CD4-positive, alpha-beta T cell treated with Interleukin-17A for 4 hours (primary cell): ENCODE results near the gene AKAP14.
"Not testable (repeated sequence)": the region's sequence is repeated elsewhere in the genome, so short reads cannot be mapped to it uniquely, and the experiment has no call there.

Source experiments
- DNase-seq: peaks from one replicate; pipeline ENCODE4 v3.0.0-alpha.2; 2020; ENCODE audit warnings: mixed read lengths

Gene AKAP14

GRCh38 chrX:119895843-119896326 lies at the start of gene AKAP14:
TSS of gene AKAP14 (plus strand) at chrX:119895893. CDS start at chrX:119903224, 7,331 bp downstream.
- DNase-seq, result no peak

- DNase-seq, result peak; percentile 94
Observed at GRCh38 chrX:119852382-119853353, 43.0 kb upstream of the AKAP14 start, which contains the start of gene UPF3B. TSS of gene UPF3B (minus strand) at chrX:119852963. CDS start at chrX:119852928, 35 bp downstream.

DNA sequence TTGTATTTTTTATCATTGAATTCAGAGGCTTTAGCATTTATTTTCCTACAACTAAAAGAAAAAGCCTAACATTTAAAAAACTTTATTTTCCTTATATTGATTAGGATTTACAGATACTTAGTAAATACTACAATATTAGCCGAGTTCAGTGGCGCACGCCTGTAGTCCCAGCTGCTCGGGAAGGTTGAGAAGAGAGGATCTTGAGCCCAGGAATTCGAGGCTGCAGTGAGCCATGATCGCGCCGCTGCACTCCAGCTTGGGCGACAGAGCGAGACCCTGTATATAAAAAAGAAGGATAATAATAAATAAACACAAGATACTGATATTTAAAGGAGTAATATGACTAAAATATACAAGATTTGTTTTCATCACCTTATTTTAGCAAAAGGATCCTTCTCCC lies 42.2 kb upstream of the AKAP14 start:
- no peak for DNase-seq

DNA sequence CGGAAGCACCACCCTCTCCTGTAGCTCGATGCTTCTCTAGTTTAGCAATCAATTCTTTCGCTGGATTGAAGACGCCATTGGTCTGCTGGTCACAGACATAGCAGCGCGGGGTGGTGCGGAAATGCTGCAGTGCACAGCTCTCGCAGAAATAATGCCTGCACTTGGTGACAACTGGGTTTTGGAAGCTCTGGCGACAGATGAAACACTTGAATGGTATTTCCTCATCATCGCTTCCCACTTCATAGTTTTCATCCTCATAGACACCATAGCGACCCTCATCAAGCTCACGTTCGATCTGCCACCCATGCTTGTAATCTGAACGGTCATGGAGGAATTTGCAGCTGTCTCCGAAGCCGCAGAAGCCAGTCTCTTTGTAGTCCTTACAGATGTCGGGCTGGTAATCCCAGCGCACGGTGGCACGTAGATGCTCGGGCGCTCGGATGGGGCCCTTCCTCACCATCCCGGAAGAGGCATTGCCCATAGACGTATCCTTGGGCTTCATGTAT lies 25.0 kb upstream of the AKAP14 start:
- DNase-seq, result peak; percentile 51

DNA sequence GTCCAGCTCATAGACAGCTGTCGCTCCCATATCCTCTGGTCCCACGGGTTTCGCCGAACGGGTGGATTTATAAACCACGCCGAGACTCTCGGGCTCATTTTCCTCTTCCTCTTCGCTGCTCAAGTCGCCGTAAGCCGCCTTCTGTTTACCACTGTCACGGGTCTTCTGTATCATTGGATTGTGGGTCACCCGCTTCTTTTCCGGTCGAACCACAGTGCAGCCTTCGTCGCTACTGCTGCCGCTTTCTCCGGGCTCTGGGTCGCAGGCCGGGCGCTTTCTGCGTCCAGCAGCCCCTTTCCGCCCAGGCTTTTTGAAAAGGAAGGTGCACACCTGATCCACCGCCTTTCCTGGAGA lies 24.5 kb upstream of the AKAP14 start:
- DNase-seq, result no peak

- peak; percentile 85 for DNase-seq
Observed at GRCh38 chrX:119871599-119872395, 23.9 kb upstream of the AKAP14 start, which contains the start of the genes NDUFA1 and RNF113A. TSS of gene NDUFA1 (plus strand) at chrX:119871832. CDS start at chrX:119871912, 80 bp downstream. TSS of gene RNF113A (minus strand) at chrX:119871733. CDS start at chrX:119871613, 120 bp downstream.

GRCh38 chrX:119878740-119879139 lies 17.0 kb upstream of the AKAP14 start:
- DNase-seq, result no peak

- no peak for DNase-seq
Observed at GRCh38 chrX:119880076-119880475, 15.6 kb upstream of the AKAP14 start.

- peak; percentile 37 for DNase-seq
Observed at GRCh38 chrX:119880552-119881437, 14.9 kb upstream of the AKAP14 start.

DNA sequence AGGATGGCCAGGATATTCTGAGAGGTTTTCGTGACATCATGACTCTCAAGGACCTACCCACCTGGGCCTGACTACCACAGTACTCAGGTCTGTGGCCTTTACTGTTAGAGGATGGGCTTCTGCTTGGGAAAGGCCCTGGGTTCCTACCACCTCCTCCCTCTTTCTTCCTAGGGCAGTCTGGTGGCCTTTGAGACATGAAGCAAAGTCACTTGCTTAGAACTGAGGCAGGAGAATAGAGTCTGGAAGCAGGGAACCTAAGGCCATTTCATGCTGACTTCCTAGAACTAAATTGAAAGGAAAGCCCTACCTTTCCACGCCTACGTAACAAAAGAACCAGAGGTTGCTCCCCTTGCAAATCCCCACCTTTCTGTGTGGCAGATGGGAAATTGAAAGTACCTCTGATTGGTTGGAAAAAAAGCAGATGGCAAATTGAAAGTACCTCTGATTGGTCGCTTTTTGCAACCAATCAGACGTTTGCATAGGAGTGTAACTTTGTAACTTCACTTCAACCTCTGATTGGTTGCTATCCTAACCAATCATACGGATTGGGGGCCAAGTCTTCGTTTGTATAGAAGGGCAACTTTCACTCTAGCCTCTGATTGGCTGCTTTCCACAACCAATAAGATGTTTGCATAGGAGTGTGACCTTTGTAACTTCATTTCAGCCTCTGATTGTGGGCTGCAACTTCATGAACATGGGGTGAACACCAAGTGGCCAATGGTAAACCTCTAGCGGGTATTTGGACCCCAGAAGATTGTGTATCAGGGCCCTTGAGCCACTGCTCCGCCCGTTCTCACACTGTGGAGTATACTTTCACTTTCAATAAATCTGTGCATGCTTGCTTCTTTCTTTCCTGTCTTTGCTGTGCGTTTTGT lies 9.9 kb upstream of the AKAP14 start:
- no peak for DNase-seq

- DNase-seq, result peak; percentile 73
Observed at GRCh38 chrX:119887721-119888425, 7.8 kb upstream of the AKAP14 start.

- not testable (repeated sequence) for DNase-seq
Observed at GRCh38 chrX:119890626-119891025, 5.1 kb upstream of the AKAP14 start.

GRCh38 chrX:119891961-119892692 lies 3.6 kb upstream of the AKAP14 start:
- not testable (repeated sequence) for DNase-seq

GRCh38 chrX:119899125-119899524 lies 3.4 kb downstream of the AKAP14 start:
- DNase-seq, result no peak

DNA sequence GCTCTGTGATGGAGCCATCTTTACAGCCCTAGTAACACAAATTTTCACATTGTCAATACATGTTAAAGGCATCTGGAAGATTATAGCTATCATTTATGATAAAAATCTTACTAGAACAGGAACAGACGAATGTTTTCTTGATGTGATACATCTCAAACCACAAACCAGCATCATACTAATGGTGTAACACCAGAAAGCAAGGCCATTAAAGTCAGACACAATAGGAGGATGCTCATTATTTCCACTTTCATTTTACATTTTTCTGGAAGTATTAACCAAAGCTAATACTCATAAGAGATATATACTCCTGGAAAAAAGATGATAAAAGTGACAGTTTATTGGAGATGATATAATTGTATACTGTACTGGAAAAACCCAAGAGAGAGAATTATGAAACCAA lies 5.3 kb downstream of the AKAP14 start:
- DNase-seq, result no peak

- DNase-seq, result no peak
Observed at GRCh38 chrX:119916310-119916709, 20.6 kb downstream of the AKAP14 start.

DNA sequence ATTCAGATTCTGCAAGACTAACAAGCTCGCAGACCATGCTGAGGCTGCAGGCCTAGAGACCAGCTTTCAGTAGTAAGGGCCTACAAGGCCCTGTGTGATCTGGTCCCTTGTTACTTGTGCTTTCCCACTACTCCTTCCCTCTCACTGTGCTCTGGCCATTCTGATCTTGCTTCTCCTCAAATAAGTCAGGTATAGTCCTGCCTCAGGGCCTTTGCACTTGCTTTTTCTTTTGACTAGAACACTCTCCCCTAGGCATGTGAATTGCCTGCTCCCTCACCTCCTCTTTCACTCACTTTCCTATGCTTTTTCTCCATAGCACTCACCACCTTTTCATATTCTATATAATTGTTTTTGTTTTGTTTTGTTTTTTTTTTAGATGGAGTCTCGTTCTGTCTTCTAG lies 22.2 kb downstream of the AKAP14 start:
- DNase-seq, result no peak

DNA sequence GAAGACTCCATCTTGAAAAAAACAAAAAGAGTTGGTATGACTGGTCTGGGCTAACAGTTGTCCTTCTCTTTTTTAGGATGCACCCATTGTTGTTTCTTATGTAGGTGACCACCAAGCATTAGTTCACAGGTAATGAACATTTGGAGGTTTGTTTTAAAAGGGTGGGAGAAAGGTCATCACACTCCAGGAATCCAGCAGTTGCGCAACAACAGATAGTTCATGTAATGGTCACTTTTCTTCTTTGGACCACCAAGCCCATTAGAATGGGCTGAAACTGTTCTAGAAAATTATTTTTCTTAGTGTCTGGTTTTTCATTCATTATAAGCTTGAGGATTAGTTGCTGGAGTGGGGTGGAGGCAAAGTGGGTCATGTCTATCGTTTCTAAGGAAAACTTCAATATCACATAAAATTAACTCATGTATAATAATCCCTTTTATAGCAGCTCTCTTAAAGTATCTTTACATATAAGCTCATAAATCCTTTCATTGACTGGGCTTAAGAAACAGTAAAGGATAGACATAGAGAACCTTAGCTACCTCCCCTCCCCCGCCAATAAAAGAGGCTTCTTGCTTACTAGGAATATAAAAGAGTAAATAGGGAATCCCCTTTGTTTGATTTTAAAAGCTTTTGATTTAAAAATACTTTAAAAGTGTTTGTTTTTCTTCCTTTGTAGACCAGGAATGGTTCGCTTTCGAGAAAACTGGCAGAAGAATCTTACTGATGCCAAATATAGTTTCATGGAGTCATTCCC lies 24.3 kb downstream of the AKAP14 start:
- DNase-seq, result no peak

DNA sequence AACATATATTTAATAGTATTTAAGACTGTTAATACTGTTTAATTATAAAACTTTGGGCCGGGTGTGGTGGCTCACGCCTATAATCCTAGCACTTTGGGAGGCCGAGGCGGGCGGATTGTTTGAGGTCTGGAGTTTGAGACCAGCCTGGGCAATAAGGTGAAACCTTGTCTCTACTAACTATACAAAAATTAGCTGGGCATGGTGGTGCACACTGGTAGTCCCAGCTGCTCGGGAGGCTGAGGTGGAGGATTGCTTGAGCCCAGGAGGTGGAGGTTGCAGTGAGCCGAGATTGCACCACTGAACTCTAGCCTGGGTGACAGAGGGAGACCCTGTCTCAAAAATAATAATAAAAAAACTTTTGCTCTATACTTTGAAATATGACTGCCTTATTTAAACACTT lies 26.7 kb downstream of the AKAP14 start:
- DNase-seq, result not testable (repeated sequence)
